Heart left ventricle (tissue), 16 donors: ENCODE data around the gene ALOX5AP. TPM values are rescaled to one million over a fixed set of nuclear protein-coding genes. Genes with fewer than 3 reads are reported as not detected.

Source experiments
- ATAC-seq, 4 donors: fragments of 200-7000 bp; cut with Tn5 transposase; one replicate each; pipeline ENCODE4 v1.9.1; 2020 to 2022; ENCODE audit warnings: moderate library complexity in 4 of 4, mild to moderate bottlenecking in 3 of 4, moderate number of reproducible peaks in 1 of 4
- DNase-seq, 5 donors: peaks; one replicate each; pipeline ENCODE4 v3.0.0-alpha.2; 2020
- H3K27ac ChIP-seq, 12 donors: fragments of 200-600 bp; sonication (generic) in 4 of 12; one replicate each; pipeline versions ENCODE4 v1.5.0 to v1.8.0; 2016 to 2022; ENCODE audit warnings: mild to moderate bottlenecking in 2 of 12
- H3K27me3 ChIP-seq, 9 donors: fragments of 200-600 bp; sonication (generic) in 2 of 9; one replicate each; pipeline versions ENCODE4 v1.5.1 to v1.8.0; 2016 to 2022; ENCODE audit warnings: mild to moderate bottlenecking in 3 of 9
- H3K36me3 ChIP-seq, 9 donors: fragments of 200-600 bp; sonication (generic) in 2 of 9; one replicate each; pipeline versions ENCODE4 v1.5.0 to v1.8.0; 2018 to 2022; ENCODE audit warnings: mild to moderate bottlenecking in 2 of 9
- H3K4me1 ChIP-seq, 12 donors: fragments of 200-600 bp; sonication (generic) in 4 of 12; one replicate each; pipeline versions ENCODE4 v1.5.0 to v1.8.0; 2016 to 2022; ENCODE audit warnings: mild to moderate bottlenecking in 3 of 12
- H3K4me3 ChIP-seq, 12 donors: fragments of 200-600 bp; sonication (generic) in 4 of 12; one replicate each; pipeline versions ENCODE4 v1.5.0 to v1.8.0; 2017 to 2022; ENCODE audit warnings: mild to moderate bottlenecking in 9 of 12, moderate library complexity in 4 of 12
- H3K9me3 ChIP-seq, 12 donors: fragments of 200-600 bp; sonication (generic) in 4 of 12; one replicate each; pipeline versions ENCODE4 v1.5.0 to v1.8.0; 2016 to 2022; ENCODE audit warnings: mild to moderate bottlenecking in 1 of 12
- CTCF ChIP-seq, 12 donors: fragments of 200-600 bp; sonication (generic) in 4 of 12; IDR thresholded peaks; one replicate each; pipeline versions ENCODE4 v1.5.0 to v1.8.0; 2018 to 2022; ENCODE audit warnings: antibody characterized with exemption in 12 of 12, mild to moderate bottlenecking in 5 of 12
- POLR2A ChIP-seq, 2 donors: fragments of 450-650 bp; IDR thresholded peaks; one replicate each; pipeline ENCODE4 v1.6.1; 2017; ENCODE audit warnings: antibody characterized with exemption in 2 of 2, mild to moderate bottlenecking in 2 of 2, moderate library complexity in 2 of 2
- WGBS, 4 donors: extraction: QIAGEN DNeasy Blood & Tissue Kit in 2 of 4; methylation state at CpG; one replicate each; pipeline versions ENCODE4 v1.1.5 to v1.1.7; 2013 to 2018; 5-methylcytosine and 5-hydroxymethylcytosine counted together
- intact Hi-C, 10 donors: fragments of 100-400 bp; cut with DNase I; formaldehyde crosslinking; loops; one replicate each; pipeline versions ENCODE4 v1.11.1 to v1.14.2; 2022
- polyA plus RNA-seq, 2 donors: library from polyadenylated mRNA; stranded (reverse); fragments of 200-250 nt; gene quantifications; one replicate each; pipeline ENCODE4 v1.2.3, GENCODE V29; 2013
- total RNA-seq, 9 donors: library from RNA; depleted of rRNA in 2 of 9; stranded (reverse); fragments of >200 nt in 2 of 9; fragmentation: NEBNext Ultra II Directional in 3 of 9; extraction: Animal tissue kit (Norgen Biotek cat#: 25700) in 3 of 9; gene quantifications; one replicate each; pipeline versions ENCODE4 v1.1.0 to v1.2.4, GENCODE V29; 2016 to 2023
- donor health status: ischemic (EF 13 %, LVEDD 7.1; RV severe dilation, severe dysfunction).
- donor health status: healthy with polysubstance abuse.
- donor health status: DM: no; HTN: yes; CAD: no.
- donor health status: DM: no; HTN: no; CAD: no.
- donor health status: ischemic (EF 25% LVEDD 6.9; RV normal size, moderate dysfunction).
- donor health status: ischemic (EF 25% LVEDD 5.7; RV mildly dilated, moderate dysfunction).
- donor health status: healthy.
- donor health status: DM: yes; HTN: yes; CAD: no.
- donor health status: ischemic (EF 35%, LVEDD 5.7; RV mildly dilated, moderate dysfunction).
- donor health status: nonischemic (EF 11% LVEDD 7.7; RV severe dilation, severe dysfunction).
- donor health status: DM: yes; HTN: yes; CAD: no.
- donor health status: PGD.
- donor health status: ischemic (EF 29% LVEDD 5.4; RV normal size, mild dysfunction).
- donor health status: nonischemic (EF 23%, LVEDD 6.1; RV moderate dilation, normal function).

The ALOX5AP gene
- total and polyA plus RNA-seq, 11 donors, result 0.88 to 24.3 (median 8.8) TPM

GRCh38 chr13:30791354-30792001, 56.1 kb downstream of the ALOX5AP start:
- no peak overlapping the region for H3K4me3 ChIP-seq
- peak overlapping the region in 5 of 12 donors; percentile 16 to 67 (median 61) for H3K27ac ChIP-seq
- peaks cover 0 to 26% (median 5%) of the 10 kb centered on the region in 12 donors for H3K4me1 ChIP-seq
- WGBS, 4 donors, result 73 to 77% (median 75%) methylated on average over 10 to 11 of the region's 11 CpGs
- H3K9me3 ChIP-seq, result no peaks in the 10 kb centered on the region
- intact Hi-C loops, result no loop called here
- ATAC-seq, result peak; percentile 49 to 82 (median 72)
- no peaks in the 10 kb centered on the region for H3K36me3 ChIP-seq
- H3K27me3 ChIP-seq, result no peaks in the 10 kb centered on the region
- TF ChIP-seq CTCF (IDR thresholded peaks at IDR 0.05) (no peak), POLR2A (IDR thresholded peaks at IDR 0.05) (no peak)
- DNase-seq, result peak; percentile 39 to 82 (median 54)

GRCh38 chr13:30792285-30793000, 57.1 kb downstream of the ALOX5AP start:
- ATAC-seq (peak; percentile 54 to 92 (median 86)), DNase-seq (peak; percentile 62 to 89 (median 80))
- Histone ChIP-seq H3K4me3 (no peak overlapping the region), H3K9me3 (no peaks in the 10 kb centered on the region), H3K27me3 (no peaks in the 10 kb centered on the region), H3K4me1 (peaks cover 0 to 34% (median 7%) of the 10 kb centered on the region in 12 donors), H3K27ac (peak overlapping the region in 10 of 12 donors; percentile 1 to 67 (median 44)), H3K36me3 (no peaks in the 10 kb centered on the region)
- intact Hi-C loops, result no loop called here
- TF ChIP-seq CTCF (IDR thresholded peaks at IDR 0.05), result peak in 4 of 12 donors; percentile 12 to 47 (median 30)
- TF ChIP-seq POLR2A (IDR thresholded peaks at IDR 0.05), result no peak
- 56 to 65% (median 61%) methylated on average over 12 of the region's 12 CpGs for WGBS, 4 donors

- ATAC-seq, result no peak
Observed at GRCh38 chr13:30796132-30796572, 60.8 kb downstream of the ALOX5AP start.

More at GRCh38 chr13:30796132-30796572, 60.8 kb downstream of the ALOX5AP start:
- H3K27me3 ChIP-seq, result no peaks in the 10 kb centered on the region
- no peaks in the 10 kb centered on the region for H3K36me3 ChIP-seq
- intact Hi-C loops, result no loop called here
- peak overlapping the region in 2 of 12 donors; percentile 9 to 16 for H3K4me3 ChIP-seq
- 28 to 38% (median 32%) methylated on average over 4 of the region's 4 CpGs for WGBS, 4 donors
- DNase-seq, result no peak
- no peaks in the 10 kb centered on the region for H3K9me3 ChIP-seq
- H3K27ac ChIP-seq, result no peak overlapping the region
- peaks cover 0 to 34% (median 7%) of the 10 kb centered on the region in 12 donors for H3K4me1 ChIP-seq
- TF ChIP-seq CTCF (IDR thresholded peaks at IDR 0.05) (no peak), POLR2A (IDR thresholded peaks at IDR 0.05) (no peak)
